Uterus (tissue), 4 donors: ENCODE results near the gene BMERB1. TPM values are rescaled to one million over a fixed set of nuclear protein-coding genes. Genes with fewer than 3 reads are reported as not detected.
"Not testable (repeated sequence)": the region's sequence is repeated elsewhere in the genome, so short reads cannot be mapped to it uniquely, and the experiment has no call there.

Source experiments
- DNase-seq, 2 donors: peaks; one replicate each; pipeline ENCODE4 v3.0.0-alpha.2; 2019 to 2020
- H3K27ac ChIP-seq, 2 donors: fragments of 200-600 bp; sonication (generic); 1 replicate in 1 of 2; 2 replicates in 1 of 2; pipeline ENCODE4 v1.5.1; 2016 to 2018
- H3K27me3 ChIP-seq, 2 donors: fragments of 200-600 bp; sonication (generic); one replicate each; pipeline ENCODE4 v1.5.1; 2018 to 2019; ENCODE audit warnings: control low read depth in 1 of 2
- H3K36me3 ChIP-seq, 2 donors: fragments of 200-600 bp; sonication (generic); one replicate each; pipeline ENCODE4 v1.5.1; 2019; ENCODE audit warnings: control low read depth in 1 of 2
- H3K4me1 ChIP-seq, 2 donors: fragments of 200-600 bp; sonication (generic); one replicate each; pipeline ENCODE4 v1.5.1; 2018 to 2019; ENCODE audit warnings: control low read depth in 1 of 2
- H3K4me3 ChIP-seq, 2 donors: fragments of 200-600 bp; sonication (generic); 1 replicate in 1 of 2; 2 replicates in 1 of 2; pipeline ENCODE4 v1.5.1; 2018 to 2019; ENCODE audit warnings: mild to moderate bottlenecking in 1 of 2
- H3K9me3 ChIP-seq, 2 donors: fragments of 200-600 bp; sonication (generic); one replicate each; pipeline ENCODE4 v1.5.1; 2019; ENCODE audit warnings: control low read depth in 1 of 2
- POLR2A ChIP-seq, 2 donors: fragments of 450-650 bp; IDR thresholded peaks; one replicate each; pipeline ENCODE4 v1.6.1; 2016; ENCODE audit warnings: antibody characterized with exemption in 2 of 2, mild to moderate bottlenecking in 1 of 2, moderate library complexity in 1 of 2
- intact Hi-C: fragments of 100-400 bp; cut with DNase I; formaldehyde crosslinking; loops from one replicate; pipeline ENCODE4 v1.15.1; 2023; ENCODE audit warnings: low total_unique reads
- total RNA-seq, 4 donors: library from RNA; depleted of rRNA in 3 of 4; stranded (reverse); fragments of >200 nt in 3 of 4; gene quantifications; one replicate each; pipeline versions ENCODE4 v1.1.0 to v1.2.4, GENCODE V29; 2014 to 2023
- TF ChIP-seq, protein P1 (sequence below), 4 experiments: fragments of 200-600 bp in 2 of 4; fragments of 450-650 bp in 2 of 4; sonication (generic) in 2 of 4; IDR thresholded peaks; one replicate each; pipeline ENCODE4 v1.5.1; 2016 to 2019; ENCODE audit warnings: antibody characterized with exemption in 4 of 4, mild to moderate bottlenecking in 2 of 4, moderate library complexity in 1 of 4
- donor health status: DM: yes; HTN: yes; CAD: no.

BMERB1 gene
- total RNA-seq, result 10 to 100 TPM; 12.8 to 98.9 (median 39.2) TPM

DNA sequence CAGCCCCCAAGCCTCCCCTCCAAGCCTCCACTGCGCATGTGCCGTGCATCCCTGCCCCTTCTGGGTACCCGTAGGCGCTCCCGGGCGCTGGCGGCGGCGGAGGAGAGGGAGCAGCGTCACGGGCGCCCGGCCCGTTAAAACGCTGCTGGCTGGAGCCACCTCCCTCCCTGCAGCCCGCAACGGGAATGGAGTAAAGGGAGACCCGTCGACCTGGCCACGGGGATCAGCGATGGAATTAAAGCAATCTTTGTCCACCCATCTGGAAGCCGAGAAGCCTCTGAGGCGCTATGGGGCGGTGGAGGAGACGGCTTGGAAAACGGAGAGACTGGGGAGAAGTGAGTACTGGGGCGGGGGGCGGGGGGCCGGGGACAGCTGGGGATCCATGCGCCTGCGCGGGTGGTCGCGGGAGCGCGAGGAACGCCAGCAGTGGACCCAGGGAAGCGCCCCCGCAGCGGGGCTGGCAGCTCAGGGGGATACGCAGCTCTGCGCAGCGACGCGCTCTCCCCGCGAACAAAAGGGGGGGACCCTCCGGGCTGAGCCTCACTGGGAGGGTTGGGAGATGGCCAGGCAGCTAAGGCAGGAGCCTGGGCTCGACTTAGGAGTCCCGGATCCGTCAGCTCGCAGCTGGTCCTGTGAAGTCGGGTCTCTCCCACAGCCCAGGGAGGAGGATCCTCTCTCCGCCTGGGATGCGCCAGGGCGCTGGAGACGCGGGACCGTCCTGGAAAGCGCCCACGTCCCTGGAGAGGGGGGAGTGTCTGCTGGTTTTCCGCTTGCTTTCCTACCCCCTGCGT is at the start of gene BMERB1:
Gene BMERB1 (plus strand): TSS at position 164 of the 791 bp plus-strand sequence. CDS start 66 bp downstream, at position 230.
- intact Hi-C loops, result no loop called here

DNA sequence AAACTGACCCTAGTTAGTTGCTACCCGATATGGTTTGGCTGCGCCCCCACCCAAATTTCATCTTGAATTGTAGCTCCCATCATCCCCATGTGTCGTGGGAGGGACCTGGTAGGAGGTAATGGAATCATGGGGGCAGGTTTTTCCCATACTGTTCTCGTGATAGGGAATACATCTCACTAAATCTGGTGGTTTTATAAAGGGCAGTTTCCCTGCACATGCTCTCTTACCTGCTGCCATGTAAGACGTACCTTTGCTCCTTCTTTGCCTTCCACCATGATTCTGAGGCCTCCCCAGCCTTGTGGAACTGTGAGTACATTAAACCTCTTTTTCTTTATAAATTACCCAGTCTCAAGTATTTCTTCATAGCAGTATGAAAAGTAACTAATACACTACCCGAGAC is 46.3 kb upstream of the BMERB1 start:
- intact Hi-C loops, H3K27me3 ChIP-seq, H3K36me3 ChIP-seq, H3K9me3 ChIP-seq, H3K27ac ChIP-seq, DNase-seq, H3K4me3 ChIP-seq, H3K4me1 ChIP-seq: not testable (repeated sequence)

More for the DNA sequence above, at the start of gene BMERB1:
- H3K4me3 ChIP-seq, result peak within 1 kb of the TSS; percentile 67 to 78
- H3K27ac ChIP-seq, result peak within 1 kb of the TSS; percentile 80 to 84
- DNase-seq, result peak; percentile 74
- no peaks in the 10 kb centered on the region for H3K27me3 ChIP-seq
- H3K36me3 ChIP-seq, result no peaks in the 10 kb centered on the region
- no peaks in the 10 kb centered on the region for H3K4me1 ChIP-seq
- no peaks in the 10 kb centered on the region for H3K9me3 ChIP-seq
- TF ChIP-seq POLR2A (IDR thresholded peaks at IDR 0.05), result peak; percentile 53 to 54
- TF ChIP-seq, protein P1, sequence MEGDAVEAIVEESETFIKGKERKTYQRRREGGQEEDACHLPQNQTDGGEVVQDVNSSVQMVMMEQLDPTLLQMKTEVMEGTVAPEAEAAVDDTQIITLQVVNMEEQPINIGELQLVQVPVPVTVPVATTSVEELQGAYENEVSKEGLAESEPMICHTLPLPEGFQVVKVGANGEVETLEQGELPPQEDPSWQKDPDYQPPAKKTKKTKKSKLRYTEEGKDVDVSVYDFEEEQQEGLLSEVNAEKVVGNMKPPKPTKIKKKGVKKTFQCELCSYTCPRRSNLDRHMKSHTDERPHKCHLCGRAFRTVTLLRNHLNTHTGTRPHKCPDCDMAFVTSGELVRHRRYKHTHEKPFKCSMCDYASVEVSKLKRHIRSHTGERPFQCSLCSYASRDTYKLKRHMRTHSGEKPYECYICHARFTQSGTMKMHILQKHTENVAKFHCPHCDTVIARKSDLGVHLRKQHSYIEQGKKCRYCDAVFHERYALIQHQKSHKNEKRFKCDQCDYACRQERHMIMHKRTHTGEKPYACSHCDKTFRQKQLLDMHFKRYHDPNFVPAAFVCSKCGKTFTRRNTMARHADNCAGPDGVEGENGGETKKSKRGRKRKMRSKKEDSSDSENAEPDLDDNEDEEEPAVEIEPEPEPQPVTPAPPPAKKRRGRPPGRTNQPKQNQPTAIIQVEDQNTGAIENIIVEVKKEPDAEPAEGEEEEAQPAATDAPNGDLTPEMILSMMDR (IDR thresholded peaks at IDR 0.05), result peak in 1 of 4 experiments; percentile 10

DNA sequence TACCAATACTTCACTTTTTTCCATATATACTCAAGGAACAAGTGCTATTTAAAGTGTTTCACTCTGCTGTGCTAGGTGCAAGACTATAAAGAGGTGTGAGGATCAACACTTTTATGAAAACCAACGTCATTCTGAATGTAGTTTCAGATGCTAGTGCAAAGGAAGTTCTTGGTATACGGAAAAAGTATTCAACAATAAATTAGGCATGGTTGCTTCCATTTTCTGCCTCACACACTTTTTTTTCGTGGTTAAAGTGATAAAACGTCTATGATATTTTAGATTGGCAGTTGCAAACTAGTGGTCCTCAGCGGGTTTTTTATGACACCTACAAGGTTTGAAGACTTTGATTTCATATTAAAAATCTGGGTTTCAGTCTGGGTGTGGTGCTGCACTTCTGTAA is 44.5 kb upstream of the BMERB1 start:
- H3K4me1 ChIP-seq, intact Hi-C loops, H3K4me3 ChIP-seq, H3K27me3 ChIP-seq, H3K9me3 ChIP-seq, H3K27ac ChIP-seq, DNase-seq, H3K36me3 ChIP-seq: not testable (repeated sequence)

DNA sequence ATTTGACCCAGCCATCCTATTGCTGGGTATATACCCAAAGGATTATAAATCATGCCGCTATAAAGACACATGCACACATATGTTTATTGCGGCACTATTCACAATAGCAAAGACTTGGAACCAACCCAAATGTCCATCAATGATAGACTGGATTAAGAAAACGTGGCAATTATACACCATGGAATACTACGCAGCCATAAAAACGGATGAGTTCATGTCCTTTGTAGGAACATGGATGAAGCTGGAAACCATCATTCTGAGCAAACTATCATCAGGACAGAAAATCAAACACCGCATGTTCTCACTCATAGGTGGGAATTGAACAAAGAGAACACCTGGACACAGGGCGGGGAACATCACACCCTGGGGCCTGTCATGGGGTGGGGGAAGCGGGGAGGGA is 41.4 kb upstream of the BMERB1 start:
- H3K4me1 ChIP-seq, H3K36me3 ChIP-seq, H3K4me3 ChIP-seq, DNase-seq, intact Hi-C loops, H3K27me3 ChIP-seq, H3K9me3 ChIP-seq, H3K27ac ChIP-seq: not testable (repeated sequence)

DNA sequence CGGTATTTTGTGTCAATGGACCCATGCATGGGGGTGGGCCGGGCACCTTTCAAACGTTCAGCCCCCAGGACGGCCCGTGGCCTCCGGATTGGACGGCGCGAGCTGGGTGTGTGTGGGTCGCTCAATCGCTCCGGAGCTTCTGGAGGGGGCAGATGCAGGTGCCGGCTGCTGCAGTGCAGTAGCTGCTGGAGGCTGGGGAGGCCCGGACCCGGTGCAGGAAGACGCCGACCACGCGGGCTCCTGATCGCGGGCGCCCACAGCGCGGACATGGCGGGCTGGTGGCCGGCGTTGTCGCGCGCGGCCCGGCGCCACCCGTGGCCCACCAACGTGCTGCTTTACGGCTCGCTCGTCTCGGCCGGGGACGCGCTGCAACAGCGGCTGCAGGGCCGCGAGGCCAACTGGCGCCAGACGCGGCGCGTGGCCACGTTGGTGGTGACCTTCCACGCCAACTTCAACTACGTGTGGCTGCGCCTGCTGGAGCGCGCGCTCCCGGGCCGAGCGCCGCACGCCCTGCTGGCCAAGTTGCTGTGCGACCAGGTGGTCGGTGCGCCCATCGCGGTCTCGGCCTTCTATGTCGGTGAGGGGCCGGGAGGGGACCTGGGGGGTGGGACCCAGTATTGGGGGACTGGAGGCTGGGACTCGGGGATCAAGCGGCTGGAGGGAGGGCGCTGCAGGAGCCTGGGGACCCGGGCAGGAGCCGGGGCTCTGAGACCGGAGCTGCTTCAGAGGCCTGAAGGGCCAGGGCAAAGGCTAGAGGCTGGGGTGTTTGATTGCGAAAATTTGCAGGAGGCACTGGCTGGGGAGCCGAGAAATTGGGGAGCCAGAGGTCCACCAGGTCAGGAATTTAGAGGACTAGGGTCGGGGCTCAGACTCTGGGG is 38.5 kb upstream of the BMERB1 start, which contains the start of gene MPV17L:
Gene MPV17L (plus strand): TSS at position 124 of the 878 bp plus-strand sequence. CDS start 144 bp downstream, at position 268.
- TF ChIP-seq, protein P1 (IDR thresholded peaks at IDR 0.05), result peak in 1 of 4 experiments; percentile 22
- H3K9me3 ChIP-seq, H3K27me3 ChIP-seq, H3K4me1 ChIP-seq, intact Hi-C loops, H3K36me3 ChIP-seq: not testable (repeated sequence)
- Histone ChIP-seq H3K27ac (peak within 1 kb of the TSS; percentile 57 to 75), H3K4me3 (peak within 1 kb of the TSS; percentile 39 to 81)
- DNase-seq, result peak; percentile 29 to 54

DNA sequence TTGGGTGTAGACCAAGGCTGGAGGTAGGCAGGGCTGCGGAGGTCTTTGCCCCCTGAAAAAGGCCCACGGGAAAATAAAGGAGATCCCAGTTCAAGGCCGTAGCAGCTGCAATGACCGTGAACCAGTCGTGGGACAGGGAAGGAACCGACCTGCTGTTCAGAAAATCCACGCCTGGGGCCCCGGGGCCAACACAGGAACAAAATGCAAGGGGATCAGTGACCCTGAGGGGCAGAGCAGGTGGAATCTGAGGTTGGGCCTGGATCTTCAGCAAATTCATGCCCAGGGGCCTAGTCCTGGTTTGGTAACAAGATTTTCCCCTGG is 37.9 kb upstream of the BMERB1 start:
- H3K36me3 ChIP-seq, H3K4me1 ChIP-seq, intact Hi-C loops, H3K27me3 ChIP-seq, DNase-seq, H3K9me3 ChIP-seq: not testable (repeated sequence)
- Histone ChIP-seq H3K27ac (peak overlapping the region; percentile 57 to 75), H3K4me3 (peak overlapping the region; percentile 39 to 81)

DNA sequence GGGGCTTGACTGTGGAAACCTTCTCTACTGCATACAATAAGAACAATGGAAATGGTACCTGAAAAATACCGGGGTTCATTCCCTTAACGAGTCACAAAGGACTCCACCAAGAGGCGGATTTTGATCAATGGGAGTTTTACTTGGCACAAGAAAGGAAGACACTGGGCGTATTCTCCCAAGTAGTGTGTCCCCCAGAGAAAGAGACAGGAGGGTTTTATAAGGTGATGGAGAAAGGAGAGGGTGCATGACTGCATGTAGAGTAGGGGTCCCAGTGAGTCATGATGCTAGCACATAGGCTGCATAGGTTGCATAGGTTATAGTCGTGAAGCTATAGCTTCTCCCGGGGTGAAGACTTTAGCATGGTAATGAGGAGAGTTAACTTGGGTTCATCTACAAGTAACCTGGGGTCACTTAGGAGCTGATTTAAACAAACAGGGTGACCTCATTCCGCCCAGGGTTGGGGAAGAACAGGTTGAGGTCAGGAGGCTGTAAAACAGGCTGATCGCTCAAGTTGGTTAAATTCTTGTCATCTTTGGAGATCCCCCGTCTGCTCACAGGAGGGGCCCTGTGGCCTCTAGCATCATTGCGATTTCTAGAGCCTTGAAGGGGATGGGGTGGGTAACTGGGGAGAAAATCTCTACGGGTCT is 37.3 kb upstream of the BMERB1 start:
- H3K27ac ChIP-seq, result no peak overlapping the region

More for the DNA sequence above, 37.3 kb upstream of the BMERB1 start:
- Histone ChIP-seq H3K4me1 (no peaks in the 10 kb centered on the region), H3K36me3 (no peaks in the 10 kb centered on the region), H3K27me3 (no peaks in the 10 kb centered on the region), H3K4me3 (no peak overlapping the region), H3K9me3 (no peaks in the 10 kb centered on the region)
- TF ChIP-seq, protein P1 (IDR thresholded peaks at IDR 0.05), result no peak
- TF ChIP-seq POLR2A (IDR thresholded peaks at IDR 0.05), result no peak
- DNase-seq, result no peak
- intact Hi-C loops, result no loop called here
